Neural crest cell (in vitro differentiated cells): ENCODE results near the gene ANKRD45. TPM values are rescaled to one million over a fixed set of nuclear protein-coding genes. Genes with fewer than 3 reads are reported as not detected.
"Not testable (repeated sequence)": the region's sequence is repeated elsewhere in the genome, so short reads cannot be mapped to it uniquely, and the experiment has no call there.

Experiments
- DNase-seq: peaks from one replicate; pipeline ENCODE4 v3.0.0; 2021; ENCODE audit warnings: low read depth, mixed read lengths, low spot score
- H3K27ac Mint-ChIP-seq: one replicate; pipeline ENCODE4 v1.8.0; 2021; ENCODE audit warnings: mild to moderate bottlenecking, mixed read lengths; ENCODE audit not compliant: unreplicated experiment
- H3K27me3 Mint-ChIP-seq: 2 replicates; pipeline ENCODE4 v1.8.0; 2021; ENCODE audit warnings: low read depth, mild to moderate bottlenecking, mixed read lengths
- H3K36me3 Mint-ChIP-seq: 2 replicates; pipeline ENCODE4 v1.8.0; 2021; ENCODE audit warnings: low read depth, mild to moderate bottlenecking, mixed read lengths
- H3K4me1 Mint-ChIP-seq: 2 replicates; pipeline ENCODE4 v1.8.0; 2021; ENCODE audit warnings: mixed read lengths
- H3K4me3 Mint-ChIP-seq: one replicate; pipeline ENCODE4 v1.8.0; 2021; ENCODE audit warnings: mild to moderate bottlenecking, mixed read lengths
- H3K9me3 Mint-ChIP-seq: 2 replicates; pipeline ENCODE4 v1.8.0; 2021; ENCODE audit warnings: mixed read lengths
- CTCF ChIP-seq: fragments of 200-600 bp; sonication (generic); conservative IDR thresholded peaks from 2 replicates; pipeline ENCODE4 v1.5.0; 2021; ENCODE audit warnings: antibody characterized with exemption, mild to moderate bottlenecking
- total RNA-seq: library from RNA; stranded (reverse); gene quantifications from 2 replicates; pipeline ENCODE4 v1.2.1, GENCODE V29; 2021

Gene ANKRD45
- total RNA-seq, 1 donor from 2014 or later = 3.2 TPM

DNA sequence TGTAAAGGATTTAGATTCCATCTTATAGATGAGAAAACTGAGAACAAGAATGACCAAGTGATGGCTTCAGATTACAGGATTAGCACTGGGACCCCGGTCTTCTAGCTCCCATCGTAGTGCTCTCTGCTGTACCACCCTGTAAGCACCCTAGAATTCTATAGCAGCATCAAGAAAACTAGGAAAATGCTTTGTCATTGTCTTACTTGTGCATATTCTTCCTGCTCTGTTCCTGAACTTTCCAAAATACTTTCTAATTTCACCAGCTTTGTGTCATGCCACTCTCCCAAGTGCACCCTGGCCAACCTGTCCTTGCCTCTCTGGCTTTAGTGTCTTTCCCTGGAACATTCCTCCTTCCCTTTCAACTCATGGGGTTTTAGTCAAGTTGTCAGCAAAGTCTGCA, 39.1 kb upstream of the ANKRD45 start:
- no peaks in the 10 kb centered on the region for H3K4me1 Mint-ChIP-seq
- no peak for TF ChIP-seq CTCF
- H3K9me3 Mint-ChIP-seq = no peaks in the 10 kb centered on the region
- H3K36me3 Mint-ChIP-seq = no peaks in the 10 kb centered on the region
- no peak overlapping the region for H3K4me3 Mint-ChIP-seq
- H3K27ac Mint-ChIP-seq = no peak overlapping the region
- no peak for DNase-seq
- peaks cover 72% of the 10 kb centered on the region for H3K27me3 Mint-ChIP-seq

DNA sequence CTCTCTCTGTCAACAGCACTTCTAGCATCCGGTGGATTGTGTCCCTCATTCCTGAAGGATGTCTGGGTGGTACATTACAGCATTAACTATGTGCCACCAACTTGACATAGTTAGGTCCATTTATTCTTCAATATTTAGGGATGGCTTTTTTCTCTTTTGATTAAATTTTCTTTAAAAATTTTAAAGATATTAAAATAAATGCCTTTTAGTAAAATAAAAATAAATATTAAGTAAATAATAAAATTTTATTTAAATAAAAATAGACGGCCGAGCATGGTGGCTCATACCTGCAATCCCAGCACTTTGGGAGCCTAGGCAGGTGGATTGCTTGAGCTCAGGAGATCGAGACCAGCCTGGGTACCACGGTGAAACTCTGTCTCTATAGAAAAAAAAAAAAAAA, 35.5 kb upstream of the ANKRD45 start:
- no peak for TF ChIP-seq CTCF
- Mint-ChIP-seq H3K4me1 (no peaks in the 10 kb centered on the region), H3K36me3 (no peaks in the 10 kb centered on the region), H3K27ac (no peak overlapping the region), H3K27me3 (peaks cover 57% of the 10 kb centered on the region), H3K4me3 (no peak overlapping the region), H3K9me3 (no peaks in the 10 kb centered on the region)
- DNase-seq = no peak

- Mint-ChIP-seq H3K27ac (no peak overlapping the region), H3K27me3 (peaks cover 57% of the 10 kb centered on the region), H3K36me3 (no peaks in the 10 kb centered on the region), H3K9me3 (no peaks in the 10 kb centered on the region), H3K4me3 (no peak overlapping the region), H3K4me1 (no peaks in the 10 kb centered on the region)
- no peak for TF ChIP-seq CTCF
- no peak for DNase-seq
Observed at GRCh38 chr1:173702736-173703135, 33.1 kb upstream of the ANKRD45 start.

- DNase-seq, H3K27ac Mint-ChIP-seq, H3K36me3 Mint-ChIP-seq, H3K9me3 Mint-ChIP-seq, H3K4me3 Mint-ChIP-seq, H3K4me1 Mint-ChIP-seq: not testable (repeated sequence)
- peaks cover 49% of the 10 kb centered on the region for H3K27me3 Mint-ChIP-seq
Observed at GRCh38 chr1:173701299-173701698, 31.6 kb upstream of the ANKRD45 start.

DNA sequence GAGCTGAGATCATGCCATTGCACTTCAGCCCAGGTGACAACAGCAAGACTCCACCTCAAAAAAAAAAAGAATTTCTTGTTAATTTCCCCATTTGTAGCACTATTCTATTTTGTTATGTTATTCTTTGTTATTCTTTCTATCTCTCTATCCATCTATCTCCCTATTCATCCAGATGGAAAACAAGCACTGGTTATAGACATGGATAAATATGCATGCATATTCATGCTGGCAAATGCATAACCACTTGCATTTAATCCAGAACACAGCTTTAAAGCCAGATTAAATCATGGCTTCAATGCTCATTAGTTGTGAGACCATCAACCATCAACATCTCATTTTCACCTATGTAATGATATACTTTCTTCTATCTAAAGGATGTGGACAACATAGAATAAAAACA, 23.6 kb upstream of the ANKRD45 start:
- Mint-ChIP-seq H3K4me3 (no peak overlapping the region), H3K27me3 (peaks cover 10% of the 10 kb centered on the region), H3K36me3 (no peaks in the 10 kb centered on the region), H3K9me3 (no peaks in the 10 kb centered on the region), H3K4me1 (no peaks in the 10 kb centered on the region), H3K27ac (no peak overlapping the region)
- no peak for TF ChIP-seq CTCF
- no peak for DNase-seq

DNA sequence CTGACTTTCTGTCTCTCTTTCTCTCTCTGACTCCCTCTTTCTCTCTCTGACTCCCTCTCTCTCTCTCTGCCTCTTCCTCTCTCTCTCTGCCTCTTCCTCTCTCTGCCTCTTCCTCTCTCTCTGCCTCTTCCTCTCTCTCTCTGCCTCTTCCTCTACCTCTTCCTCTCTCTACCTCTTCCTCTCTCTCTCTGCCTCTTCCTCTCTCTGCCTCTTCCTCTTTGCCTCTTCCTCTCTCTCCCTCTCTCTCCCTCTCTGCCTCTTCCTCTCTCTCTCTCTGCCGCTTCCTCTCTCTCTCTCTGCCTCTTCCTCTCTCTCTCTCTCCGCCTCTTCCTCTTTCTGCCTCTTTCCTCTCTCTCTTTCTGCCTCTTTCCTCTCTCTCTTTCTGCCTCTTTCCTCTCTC, 18.6 kb upstream of the ANKRD45 start:
- H3K36me3 Mint-ChIP-seq = no peaks in the 10 kb centered on the region
- DNase-seq = no peak
- no peak for TF ChIP-seq CTCF
- H3K27ac Mint-ChIP-seq = no peak overlapping the region
- H3K9me3 Mint-ChIP-seq = no peaks in the 10 kb centered on the region
- H3K4me3 Mint-ChIP-seq = no peak overlapping the region
- peaks cover 5% of the 10 kb centered on the region for H3K27me3 Mint-ChIP-seq
- H3K4me1 Mint-ChIP-seq = no peaks in the 10 kb centered on the region

- not testable (repeated sequence) for DNase-seq, H3K4me3 Mint-ChIP-seq, H3K4me1 Mint-ChIP-seq, H3K27me3 Mint-ChIP-seq, H3K9me3 Mint-ChIP-seq, H3K36me3 Mint-ChIP-seq
- H3K27ac Mint-ChIP-seq = peak overlapping the region; percentile 37
Observed at GRCh38 chr1:173685121-173685520, 15.5 kb upstream of the ANKRD45 start.

DNA sequence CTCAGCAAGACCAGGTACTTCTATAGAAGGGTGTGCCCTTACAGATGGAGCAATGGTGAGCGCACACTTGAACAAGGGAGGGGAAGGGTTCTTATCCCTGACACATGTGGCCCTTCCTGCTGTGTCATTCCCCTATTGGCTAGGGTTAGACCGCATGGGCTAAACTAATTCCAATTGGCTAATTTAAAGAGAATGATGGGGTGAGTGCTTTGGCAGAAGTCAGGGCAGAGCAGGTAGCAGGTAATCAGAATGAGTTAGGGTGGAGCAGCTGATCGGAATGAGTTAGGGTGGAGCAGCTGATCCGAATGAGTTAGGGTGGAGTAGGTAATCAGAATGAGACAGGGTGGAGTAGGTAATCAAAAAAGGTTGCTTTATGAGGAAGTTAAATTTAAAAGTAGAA, 14.2 kb upstream of the ANKRD45 start:
- H3K36me3 Mint-ChIP-seq, H3K27me3 Mint-ChIP-seq, DNase-seq, H3K4me1 Mint-ChIP-seq, H3K4me3 Mint-ChIP-seq, H3K27ac Mint-ChIP-seq, H3K9me3 Mint-ChIP-seq: not testable (repeated sequence)
